ENCODE measurements around the gene UHRF1. TPM values are rescaled to one million over a fixed set of nuclear protein-coding genes. Genes with fewer than 3 reads are reported as not detected.
"Not testable (repeated sequence)": the region's sequence is repeated elsewhere in the genome, so short reads cannot be mapped to it uniquely, and the experiment has no call there.

UHRF1 gene
- total RNA-seq, 1 donor from 2014 or later, result 2.3 TPM

DNA sequence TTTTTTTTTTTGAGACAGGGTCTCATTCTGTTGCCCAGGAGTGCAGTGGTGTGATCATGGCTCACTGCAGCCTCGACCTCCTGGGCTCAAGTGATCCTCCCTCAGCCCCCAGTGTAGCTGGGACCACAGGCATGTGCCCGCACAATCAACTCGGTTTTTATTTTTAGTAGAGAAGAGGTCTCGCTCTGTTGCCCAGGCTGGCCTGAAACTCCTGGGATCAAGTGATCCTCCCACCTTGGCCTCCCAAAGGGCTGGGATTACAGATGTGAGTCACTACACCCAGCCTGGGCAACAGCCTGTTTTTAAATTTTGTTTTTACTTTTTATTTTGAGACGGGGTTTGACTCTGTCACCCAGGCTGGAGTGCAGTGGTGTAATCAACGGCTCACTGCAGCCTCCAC lies 57.3 kb downstream of the UHRF1 start:
- intact Hi-C loops (cut with DNase I), result loop anchor here (5.0 kb wide), 1 partner anchor 99 kb away; the partner anchor contains the start of gene PLIN3
- ATAC-seq (no peak), DNase-seq (ENCODE audit: missing footprints) (no peak)

- DNase-seq (ENCODE audit: missing footprints) (no peak), ATAC-seq (no peak)
- intact Hi-C loops (cut with DNase I), result loop anchor here (5.0 kb wide), 1 partner anchor 101 kb away; the partner anchor contains the start of gene PLIN3
Observed at GRCh38 chr19:4967738-4968461, 58.6 kb downstream of the UHRF1 start.

GRCh38 chr19:4968462-4969291 lies 59.4 kb downstream of the UHRF1 start, which contains the start of gene KDM4B:
Gene KDM4B (plus strand): TSS chr19:4969113. CDS start chr19:5032891, 63,778 bp downstream.
- peak; percentile 97 for ATAC-seq
- intact Hi-C loops (cut with DNase I), result loop anchor here (5.0 kb wide), 1 partner anchor 101 kb away; the partner anchor contains the start of gene PLIN3
- DNase-seq (ENCODE audit: missing footprints), result peak; percentile 100

DNA sequence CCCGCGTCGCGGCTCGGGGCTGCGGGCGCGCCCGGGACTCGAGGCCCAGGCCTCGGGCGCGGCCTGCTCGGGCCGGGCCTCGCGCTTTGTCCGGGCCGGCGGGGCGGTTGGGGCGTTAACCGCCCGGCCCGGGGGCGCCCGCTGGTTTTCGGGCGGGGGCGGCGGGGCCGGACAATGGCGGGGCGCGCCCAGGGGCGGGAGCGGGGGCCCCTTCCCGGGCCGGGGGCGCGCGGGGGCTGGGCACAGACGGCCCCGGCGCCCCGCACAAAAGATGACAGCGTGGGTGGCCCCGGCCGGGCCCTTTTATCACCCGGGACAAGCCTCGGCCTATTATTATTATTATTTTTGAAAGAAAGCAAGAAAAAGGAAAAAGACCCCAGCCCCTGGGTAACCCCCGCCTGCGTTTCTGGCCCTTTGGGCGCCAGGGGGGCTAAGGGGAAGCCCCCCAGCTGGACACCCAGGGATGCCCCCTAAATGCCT lies 60.0 kb downstream of the UHRF1 start:
- ATAC-seq (no peak), DNase-seq (ENCODE audit: missing footprints) (no peak)
- intact Hi-C loops (cut with DNase I), result loop anchor here (5.0 kb wide), 1 partner anchor 102 kb away; the partner anchor contains the start of gene PLIN3

GRCh38 chr19:4969772-4970531 lies 60.7 kb downstream of the UHRF1 start:
- intact Hi-C loops (cut with DNase I), result loop anchor here (2.0 to 5.0 kb wide), 3 partner anchors 53 to 103 kb away; partner anchors contain the start of gene PLIN3
- ATAC-seq (no peak), DNase-seq (ENCODE audit: missing footprints) (no peak)

DNA sequence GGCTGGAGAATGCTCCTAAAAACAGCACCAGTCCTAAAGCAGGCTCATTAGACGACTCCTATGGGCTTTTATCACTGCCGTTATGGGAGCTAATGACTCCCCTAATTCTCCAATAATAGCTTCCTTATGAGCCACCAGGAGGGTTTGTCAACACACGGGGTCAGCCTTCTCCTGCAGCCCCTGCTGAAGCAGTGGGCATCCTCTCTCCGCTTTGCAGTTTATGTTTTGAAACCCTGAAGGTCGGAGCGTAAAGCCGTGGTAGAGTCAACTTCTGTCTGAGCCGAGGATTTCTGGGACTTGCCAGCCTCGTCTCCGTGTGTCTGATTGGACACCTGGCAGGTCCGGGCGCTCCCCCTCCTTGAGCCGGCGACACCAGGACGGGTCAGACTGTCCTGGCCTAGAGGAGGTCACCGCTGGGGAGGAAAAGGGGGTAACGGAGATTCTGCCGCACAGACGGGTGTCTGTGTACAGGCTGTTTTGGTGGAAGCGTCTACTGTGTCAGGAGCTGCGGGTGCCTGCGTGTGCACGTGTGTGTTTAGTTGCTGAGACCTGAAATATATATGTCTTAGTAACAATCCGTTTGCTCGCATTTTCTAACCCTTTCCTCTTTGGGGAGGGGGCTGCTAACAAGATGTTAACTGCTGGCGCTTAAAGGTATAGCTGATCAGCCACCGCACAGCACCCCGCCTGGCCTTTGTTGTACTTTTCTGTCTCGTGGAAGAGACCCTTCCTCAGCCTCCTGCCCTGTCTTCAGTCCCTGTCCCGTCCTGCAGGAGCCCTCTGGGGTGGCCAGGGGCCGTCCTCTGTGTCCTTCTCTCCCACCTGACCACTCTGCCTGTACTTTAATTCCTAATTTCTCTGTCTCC lies 61.5 kb downstream of the UHRF1 start:
- intact Hi-C loops (cut with DNase I), result loop anchor here (2.0 kb wide), 2 partner anchors 52 to 60 kb away; no protein-coding TSS in a partner anchor
- DNase-seq (ENCODE audit: missing footprints) (no peak), ATAC-seq (peak; percentile 12)

- intact Hi-C loops (cut with DNase I), result loop anchor here (2.0 kb wide), 2 partner anchors 51 to 59 kb away; no protein-coding TSS in a partner anchor
- DNase-seq (ENCODE audit: missing footprints), result no peak
- no peak for ATAC-seq
Observed at GRCh38 chr19:4971424-4971793, 62.1 kb downstream of the UHRF1 start.

DNA sequence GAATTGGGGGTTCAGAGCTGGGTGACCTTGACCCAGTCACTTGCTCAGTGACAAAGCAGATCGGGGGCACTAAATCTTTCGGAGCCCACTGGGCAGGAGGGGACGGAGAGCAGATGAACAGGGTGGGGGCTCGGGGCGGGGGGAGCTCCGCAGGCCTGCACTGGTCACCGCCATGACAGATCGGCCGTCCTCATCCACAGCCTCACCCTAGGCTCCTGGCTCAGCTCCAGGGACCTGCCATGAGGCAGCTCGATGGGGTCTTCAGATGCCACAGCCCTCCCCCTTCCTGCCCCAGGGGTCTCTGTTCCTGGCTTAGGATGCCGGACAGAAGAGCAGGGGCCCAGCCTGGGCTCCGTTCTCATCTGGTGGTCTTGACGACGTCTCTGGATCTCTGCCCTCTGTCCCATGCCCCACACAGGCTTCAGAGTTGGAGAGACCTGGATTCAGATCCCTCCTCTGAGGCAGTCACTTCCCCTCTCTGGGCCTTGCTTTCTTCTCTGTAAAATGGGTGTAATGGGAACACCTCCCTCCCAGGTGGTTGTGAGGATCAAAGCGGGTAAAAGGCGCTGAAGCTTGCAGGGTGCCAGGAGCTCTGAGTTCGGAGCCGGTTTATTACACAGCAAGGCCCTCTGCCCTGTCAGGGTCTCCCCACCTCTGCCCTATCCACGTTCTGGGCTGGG lies 62.7 kb downstream of the UHRF1 start:
- DNase-seq (ENCODE audit: missing footprints) (no peak), ATAC-seq (no peak)
- intact Hi-C loops (cut with DNase I), result loop anchor here (2.0 kb wide), 2 partner anchors 51 to 59 kb away; no protein-coding TSS in a partner anchor

DNA sequence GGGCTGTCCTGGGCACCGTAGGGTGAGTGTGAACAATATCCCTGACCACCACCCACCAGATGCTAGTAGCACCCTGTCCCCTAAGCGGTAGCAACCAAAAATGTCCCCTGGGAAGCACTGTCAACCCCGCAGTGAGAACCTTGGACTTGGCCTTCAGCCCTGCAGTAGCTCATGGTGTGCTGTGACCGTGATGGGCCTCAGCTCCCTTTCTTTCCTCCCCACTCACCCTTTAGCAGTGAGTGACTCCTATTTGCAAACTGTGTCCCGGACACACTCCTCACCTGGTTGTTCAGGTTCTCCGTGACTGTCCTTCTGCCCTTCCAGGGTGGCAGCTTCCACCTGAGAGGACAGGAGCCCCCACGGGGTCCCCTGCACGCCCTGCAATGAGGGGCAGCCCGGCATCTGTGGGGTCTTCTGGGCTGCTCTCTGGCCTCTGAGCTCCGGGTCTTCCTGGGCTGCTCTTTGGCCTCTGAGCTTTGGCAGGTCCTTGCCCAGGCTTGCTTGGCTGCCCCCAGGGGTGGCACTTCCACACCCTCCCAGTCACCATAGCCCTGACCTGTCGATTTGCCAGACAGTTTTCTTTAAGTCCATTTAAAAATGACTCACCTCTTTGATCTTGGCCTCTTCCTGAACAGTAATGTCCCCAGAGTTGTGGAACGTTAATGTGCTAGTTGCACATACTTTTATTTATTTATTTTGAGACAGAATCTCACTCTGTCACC lies 63.4 kb downstream of the UHRF1 start:
- DNase-seq (ENCODE audit: missing footprints) (no peak), ATAC-seq (no peak)
- intact Hi-C loops (cut with DNase I), result no loop called here

GRCh38 chr19:4974880-4975469 lies 65.7 kb downstream of the UHRF1 start:
- DNase-seq (ENCODE audit: missing footprints) (no peak), ATAC-seq (no peak)
- intact Hi-C loops (cut with DNase I), result no loop called here

GRCh38 chr19:4975601-4976000 lies 66.3 kb downstream of the UHRF1 start:
- intact Hi-C loops (cut with DNase I); ATAC-seq; DNase-seq (ENCODE audit: missing footprints): not testable (repeated sequence)

DNA sequence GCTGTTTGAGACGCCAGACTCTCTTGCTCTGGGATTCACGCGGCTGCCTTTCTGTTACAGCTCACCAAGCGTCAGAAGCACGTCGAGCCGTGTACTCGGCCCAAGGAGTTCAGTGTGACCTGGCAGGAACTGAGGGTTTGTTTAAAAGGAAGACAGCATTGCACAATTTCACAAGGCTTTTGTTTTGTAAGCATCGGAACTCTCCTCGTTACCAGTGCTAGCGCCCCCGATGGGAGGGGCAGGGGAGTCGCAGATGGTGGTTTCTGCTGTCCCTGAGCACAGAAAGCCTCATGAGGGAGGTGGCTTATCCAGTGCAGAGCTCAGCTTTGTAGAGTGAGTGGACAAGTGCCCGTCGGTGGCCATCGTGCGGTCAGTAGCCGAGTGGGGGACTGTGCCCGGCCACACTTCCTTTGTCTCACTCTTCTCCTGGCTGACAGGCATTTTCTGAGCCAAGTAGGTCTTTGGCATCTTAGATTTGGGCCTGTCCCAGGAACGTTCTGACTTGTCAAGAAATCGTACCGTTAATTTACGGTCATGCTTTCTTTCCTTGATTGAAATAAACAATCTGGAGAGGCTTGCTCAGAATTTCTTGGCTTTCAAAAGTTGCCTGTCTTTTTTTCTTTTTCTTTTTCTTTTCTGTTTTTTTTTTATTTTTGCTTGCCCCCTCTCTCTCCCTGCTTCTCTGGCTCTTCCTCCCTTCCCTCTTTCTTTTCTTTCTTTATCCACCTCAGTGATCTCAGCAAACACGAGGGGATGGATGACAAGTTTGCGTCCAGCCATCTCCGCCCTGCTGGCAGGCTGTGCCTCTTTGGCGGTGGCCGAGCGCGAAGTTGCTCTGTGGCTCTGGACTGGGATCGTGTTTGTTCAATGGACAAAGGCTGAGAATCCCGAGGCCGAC lies 67.3 kb downstream of the UHRF1 start:
- ATAC-seq, result peak; percentile 82
- DNase-seq (ENCODE audit: missing footprints), result peak; percentile 91
- intact Hi-C loops (cut with DNase I), result no loop called here

- peak; percentile 25 for ATAC-seq
- intact Hi-C loops (cut with DNase I), result no loop called here
- peak; percentile 69 for DNase-seq (ENCODE audit: missing footprints)
Observed at GRCh38 chr19:4977299-4978174, 68.2 kb downstream of the UHRF1 start.

GRCh38 chr19:4979211-4979807 lies 70.0 kb downstream of the UHRF1 start:
- DNase-seq (ENCODE audit: missing footprints) (no peak), ATAC-seq (no peak)
- intact Hi-C loops (cut with DNase I), result no loop called here
